HFFc6 (cell line): ENCODE measurements around the gene SNX11. TPM values are rescaled to one million over a fixed set of nuclear protein-coding genes. Genes with fewer than 3 reads are reported as not detected.
A peak's percentile ranks its signal among the peaks of the same experiment; 100 is the strongest.

Experiments
- DNase-seq: peaks from one replicate; pipeline ENCODE4 v3.0.0-alpha.2; 2018
- H3K27ac Mint-ChIP-seq: 2 replicates; pipeline ENCODE4 v1.8.0; 2020; ENCODE audit warnings: mild to moderate bottlenecking, mixed read lengths
- H3K27me3 Mint-ChIP-seq: 2 replicates; pipeline ENCODE4 v1.8.0; 2021; ENCODE audit warnings: mild to moderate bottlenecking, moderate library complexity, mixed read lengths; ENCODE audit not compliant: insufficient read depth
- H3K36me3 Mint-ChIP-seq: 2 replicates; pipeline ENCODE4 v1.8.0; 2021; ENCODE audit warnings: low read depth, mixed read lengths
- H3K4me1 Mint-ChIP-seq: 2 replicates; pipeline ENCODE4 v1.8.0; 2020; ENCODE audit warnings: low read depth, mixed read lengths
- H3K4me3 Mint-ChIP-seq: 2 replicates; pipeline ENCODE4 v1.8.0; 2020; ENCODE audit warnings: mild to moderate bottlenecking, moderate library complexity, mixed read lengths
- H3K9me3 Mint-ChIP-seq: 2 replicates; pipeline ENCODE4 v1.8.0; 2020; ENCODE audit warnings: mild to moderate bottlenecking, mixed read lengths
- CTCF ChIP-seq: fragments of 200-600 bp; sonication (generic); IDR thresholded peaks from 2 replicates; pipeline ENCODE4 v1.5.0; 2021; ENCODE audit warnings: antibody characterized with exemption, mild to moderate bottlenecking
- total RNA-seq, 6 experiments: library from RNA; stranded (reverse); fragmentation: NEBNext Ultra II Directional; extraction: Animal tissue kit (Norgen Biotek cat#: 25700); gene quantifications; 2 replicates in 1 of 6; 3 replicates in 5 of 6; pipeline ENCODE4 v1.2.3, GENCODE V29; 2021

The SNX11 gene
- total RNA-seq, 6 experiments from 2014 or later = 16.5 to 21.9 (median 19.6) TPM

- Mint-ChIP-seq H3K27me3 (peaks cover 2% of the 10 kb centered on the region; the same call in 1 of the 2 replicates), H3K27ac (no peak overlapping the region), H3K36me3 (peaks cover 8% of the 10 kb centered on the region), H3K4me3 (no peak overlapping the region), H3K4me1 (peaks cover 16% of the 10 kb centered on the region), H3K9me3 (no peaks in the 10 kb centered on the region)
- TF ChIP-seq CTCF = no peak
- no peak for DNase-seq
These were observed 15.5 kb downstream of the SNX11 start for GRCh38 chr17:48123111-48123510.

GRCh38 chr17:48123776-48124388, 16.3 kb downstream of the SNX11 start:
- Mint-ChIP-seq H3K9me3 (no peaks in the 10 kb centered on the region), H3K4me3 (no peak overlapping the region), H3K27ac (no peak overlapping the region), H3K36me3 (peaks cover 8% of the 10 kb centered on the region), H3K4me1 (peaks cover 16% of the 10 kb centered on the region), H3K27me3 (peaks cover 2% of the 10 kb centered on the region; the same call in 1 of the 2 replicates)
- no peak for DNase-seq
- no peak for TF ChIP-seq CTCF

- Mint-ChIP-seq H3K36me3 (peaks cover 5% of the 10 kb centered on the region), H3K27ac (no peak overlapping the region), H3K4me3 (no peak overlapping the region), H3K4me1 (peaks cover 16% of the 10 kb centered on the region), H3K9me3 (no peaks in the 10 kb centered on the region), H3K27me3 (no peaks in the 10 kb centered on the region; the same call in 1 of the 2 replicates)
- no peak for TF ChIP-seq CTCF
- DNase-seq = no peak
These were observed 18.4 kb downstream of the SNX11 start for GRCh38 chr17:48125829-48126531.

DNA sequence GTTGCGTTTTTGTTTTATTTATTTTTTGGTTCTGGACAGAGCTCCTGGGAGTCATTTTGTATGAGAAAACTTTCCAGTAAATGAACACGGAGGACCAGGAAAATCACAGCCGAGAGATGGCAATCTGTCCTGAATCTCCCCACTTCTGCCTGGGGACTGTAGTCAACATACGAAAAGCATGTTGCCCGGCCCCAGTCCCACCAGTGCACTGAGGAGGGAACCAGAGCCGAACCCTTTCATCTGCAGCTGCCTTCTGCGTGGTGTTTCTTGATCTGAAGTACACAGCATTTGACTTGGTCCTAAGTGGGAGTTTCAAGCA, 18.9 kb downstream of the SNX11 start:
- H3K4me3 Mint-ChIP-seq = no peak overlapping the region
- no peak for TF ChIP-seq CTCF
- H3K27me3 Mint-ChIP-seq = no peaks in the 10 kb centered on the region; the same call in 1 of the 2 replicates
- no peak overlapping the region for H3K27ac Mint-ChIP-seq
- no peak for DNase-seq
- no peaks in the 10 kb centered on the region; the same call in 1 of the 2 replicates for H3K36me3 Mint-ChIP-seq
- no peaks in the 10 kb centered on the region for H3K9me3 Mint-ChIP-seq
- H3K4me1 Mint-ChIP-seq = peaks cover 16% of the 10 kb centered on the region

- Mint-ChIP-seq H3K9me3 (no peaks in the 10 kb centered on the region), H3K27me3 (peaks cover 4% of the 10 kb centered on the region), H3K4me1 (peaks cover 16% of the 10 kb centered on the region), H3K36me3 (no peaks in the 10 kb centered on the region), H3K27ac (no peak overlapping the region; the same call in 1 of the 2 replicates), H3K4me3 (no peak overlapping the region)
- TF ChIP-seq CTCF = no peak
- peak; percentile 15 for DNase-seq
These were observed 19.9 kb downstream of the SNX11 start for GRCh38 chr17:48127371-48128051.
